HG02943 (cell line): ENCODE measurements around the gene TSGA10.
"Not testable (repeated sequence)": the region's sequence is repeated elsewhere in the genome, so short reads cannot be mapped to it uniquely, and the experiment has no call there.

Experiments
- ATAC-seq: cut with Tn5 transposase; IDR thresholded peaks from one replicate; pipeline ENCODE4 v1.9.1; 2021; ENCODE audit warnings: mild to moderate bottlenecking, low read depth, moderate library complexity; ENCODE audit not compliant: unreplicated experiment

The TSGA10 gene

GRCh38 chr2:99154643-99155536 is at the start of gene TSGA10, which contains the start of gene LIPT1:
TSS of gene TSGA10 (minus strand) at chr2:99154942. CDS start at chr2:99109439, 45,503 bp downstream.
TSS of gene LIPT1 (plus strand) at chr2:99154967. CDS start at chr2:99161958, 6,991 bp downstream.
- peak; percentile 95 for ATAC-seq

GRCh38 chr2:99201959-99202678 is 47.4 kb upstream of the TSGA10 start:
- ATAC-seq: no peak

- no peak for ATAC-seq
Measured at GRCh38 chr2:99200076-99200800, 45.5 kb upstream of the TSGA10 start.

GRCh38 chr2:99198103-99198841 is 43.5 kb upstream of the TSGA10 start:
- no peak for ATAC-seq

- ATAC-seq: not testable (repeated sequence)
Measured at GRCh38 chr2:99192364-99192763, 37.6 kb upstream of the TSGA10 start.

- ATAC-seq: no peak
Measured at GRCh38 chr2:99190548-99190947, 35.8 kb upstream of the TSGA10 start.

- ATAC-seq: no peak
Measured at GRCh38 chr2:99188357-99188756, 33.6 kb upstream of the TSGA10 start.

GRCh38 chr2:99187011-99187410 is 32.3 kb upstream of the TSGA10 start:
- no peak for ATAC-seq

- ATAC-seq: no peak
Measured at GRCh38 chr2:99184811-99185210, 30.1 kb upstream of the TSGA10 start.

- no peak for ATAC-seq
Measured at GRCh38 chr2:99183025-99183424, 28.3 kb upstream of the TSGA10 start.

- ATAC-seq: no peak
Measured at GRCh38 chr2:99181624-99182000, 26.9 kb upstream of the TSGA10 start.

- peak; percentile 90 for ATAC-seq
Measured at GRCh38 chr2:99180755-99181623, 26.2 kb upstream of the TSGA10 start, which contains the start of the genes MITD1 and MRPL30. TSS of gene MITD1 (minus strand) at chr2:99181058. CDS start at chr2:99180981, 77 bp downstream. TSS of gene MRPL30 (plus strand) at chr2:99181184. CDS start at chr2:99186204, 5,020 bp downstream.

GRCh38 chr2:99171377-99172140 is 16.8 kb upstream of the TSGA10 start:
- no peak for ATAC-seq

- ATAC-seq: no peak
Measured at GRCh38 chr2:99169534-99169933, 14.8 kb upstream of the TSGA10 start.

GRCh38 chr2:99166218-99166617 is 11.5 kb upstream of the TSGA10 start:
- no peak for ATAC-seq

GRCh38 chr2:99159594-99159993 is 4.9 kb upstream of the TSGA10 start:
- ATAC-seq: no peak

GRCh38 chr2:99158599-99158998 is 3.9 kb upstream of the TSGA10 start:
- ATAC-seq: no peak

GRCh38 chr2:99156891-99157290 is 2.1 kb upstream of the TSGA10 start:
- ATAC-seq: no peak
